ENCODE measurements around the gene HTR1B. TPM values are rescaled to one million over a fixed set of nuclear protein-coding genes. Genes with fewer than 3 reads are reported as not detected.

Gene HTR1B
- total and polyA plus RNA-seq, 10 of the 15 experiments (the other 5 are each of a cell fraction or from before 2014, with no cell fraction given) = 0.98 TPM; not detected in 9

DNA sequence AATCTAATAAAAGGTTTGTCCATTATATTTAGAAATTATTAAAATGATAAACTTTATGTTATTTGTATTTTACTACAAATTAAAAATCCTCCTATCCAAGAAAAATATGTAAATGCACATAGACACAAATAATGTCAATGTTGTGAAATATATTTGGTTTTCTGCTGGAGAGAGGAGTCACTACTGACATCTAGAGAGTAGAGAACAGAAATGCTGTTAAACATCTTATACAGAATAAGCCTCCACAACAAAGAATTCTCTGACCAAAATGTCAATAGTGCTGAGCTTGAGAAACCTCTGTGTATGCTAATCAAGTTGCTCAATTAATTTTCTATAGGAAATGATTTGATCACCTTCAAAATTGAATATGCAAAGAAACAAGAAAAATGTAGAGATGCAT lies 12.4 kb downstream of the HTR1B start:
- FAIRE-seq (no peak), DNase-seq (ENCODE audit: low read depth, low spot score) (no peak), ATAC-seq (no peak)
- no peak overlapping the region for H2AFZ ChIP-seq (ENCODE audit: control insufficient read depth, low read depth, low read length)
- H3K27me3 ChIP-seq (replicated peaks in 1 of 2; ENCODE audit: control insufficient read depth in 2 of 2, insufficient read depth in 2 of 2, low read length in 1 of 2) = no peaks in the 10 kb centered on the region
- H3K79me2 ChIP-seq (ENCODE audit: control insufficient read depth, insufficient read depth, low read length) = no peaks in the 10 kb centered on the region
- RAD21 ChIA-PET (ENCODE audit: unreplicated experiment) = no interaction called here
- intact Hi-C loops (cut with micrococcal nuclease; ENCODE audit: unreplicated experiment) (loop anchor here (10.0 kb wide), 1 partner anchor 576 kb away; no protein-coding TSS in a partner anchor), in situ Hi-C loops (cut with MboI) (no loop called here)
- no peaks in the 10 kb centered on the region for H4K20me1 ChIP-seq (ENCODE audit: control insufficient read depth, insufficient read depth)
- H3K27ac ChIP-seq (ENCODE audit: control insufficient read depth, insufficient read depth) = no peak overlapping the region
- BruUV-seq (replicated peaks) = no TSS peak
- no peak overlapping the region for H3K4me2 ChIP-seq (ENCODE audit: control insufficient read depth, insufficient read depth)
- H3K4me3 ChIP-seq = no peak overlapping the region
- SMC1A ChIA-PET (ENCODE audit: uncharacterized antibody, unreplicated experiment) = no interaction called here
- POLR2A ChIA-PET = no interaction called here
- no peak overlapping the region for H3K9ac ChIP-seq (ENCODE audit: control insufficient read depth, insufficient read depth, low read length)
- no peaks in the 10 kb centered on the region for H3K4me1 ChIP-seq (ENCODE audit: control insufficient read depth, insufficient read depth, low read length)
- no peaks in the 10 kb centered on the region for H3K36me3 ChIP-seq (ENCODE audit: control insufficient read depth in 2 of 2, insufficient read depth in 2 of 2, low read length in 1 of 2)
- CTCF ChIA-PET = no interaction called here
- no peaks in the 10 kb centered on the region for H3K9me3 ChIP-seq (replicated peaks; ENCODE audit: control insufficient read depth, insufficient read depth, low read length)
- TF ChIP-seq, protein P1, sequence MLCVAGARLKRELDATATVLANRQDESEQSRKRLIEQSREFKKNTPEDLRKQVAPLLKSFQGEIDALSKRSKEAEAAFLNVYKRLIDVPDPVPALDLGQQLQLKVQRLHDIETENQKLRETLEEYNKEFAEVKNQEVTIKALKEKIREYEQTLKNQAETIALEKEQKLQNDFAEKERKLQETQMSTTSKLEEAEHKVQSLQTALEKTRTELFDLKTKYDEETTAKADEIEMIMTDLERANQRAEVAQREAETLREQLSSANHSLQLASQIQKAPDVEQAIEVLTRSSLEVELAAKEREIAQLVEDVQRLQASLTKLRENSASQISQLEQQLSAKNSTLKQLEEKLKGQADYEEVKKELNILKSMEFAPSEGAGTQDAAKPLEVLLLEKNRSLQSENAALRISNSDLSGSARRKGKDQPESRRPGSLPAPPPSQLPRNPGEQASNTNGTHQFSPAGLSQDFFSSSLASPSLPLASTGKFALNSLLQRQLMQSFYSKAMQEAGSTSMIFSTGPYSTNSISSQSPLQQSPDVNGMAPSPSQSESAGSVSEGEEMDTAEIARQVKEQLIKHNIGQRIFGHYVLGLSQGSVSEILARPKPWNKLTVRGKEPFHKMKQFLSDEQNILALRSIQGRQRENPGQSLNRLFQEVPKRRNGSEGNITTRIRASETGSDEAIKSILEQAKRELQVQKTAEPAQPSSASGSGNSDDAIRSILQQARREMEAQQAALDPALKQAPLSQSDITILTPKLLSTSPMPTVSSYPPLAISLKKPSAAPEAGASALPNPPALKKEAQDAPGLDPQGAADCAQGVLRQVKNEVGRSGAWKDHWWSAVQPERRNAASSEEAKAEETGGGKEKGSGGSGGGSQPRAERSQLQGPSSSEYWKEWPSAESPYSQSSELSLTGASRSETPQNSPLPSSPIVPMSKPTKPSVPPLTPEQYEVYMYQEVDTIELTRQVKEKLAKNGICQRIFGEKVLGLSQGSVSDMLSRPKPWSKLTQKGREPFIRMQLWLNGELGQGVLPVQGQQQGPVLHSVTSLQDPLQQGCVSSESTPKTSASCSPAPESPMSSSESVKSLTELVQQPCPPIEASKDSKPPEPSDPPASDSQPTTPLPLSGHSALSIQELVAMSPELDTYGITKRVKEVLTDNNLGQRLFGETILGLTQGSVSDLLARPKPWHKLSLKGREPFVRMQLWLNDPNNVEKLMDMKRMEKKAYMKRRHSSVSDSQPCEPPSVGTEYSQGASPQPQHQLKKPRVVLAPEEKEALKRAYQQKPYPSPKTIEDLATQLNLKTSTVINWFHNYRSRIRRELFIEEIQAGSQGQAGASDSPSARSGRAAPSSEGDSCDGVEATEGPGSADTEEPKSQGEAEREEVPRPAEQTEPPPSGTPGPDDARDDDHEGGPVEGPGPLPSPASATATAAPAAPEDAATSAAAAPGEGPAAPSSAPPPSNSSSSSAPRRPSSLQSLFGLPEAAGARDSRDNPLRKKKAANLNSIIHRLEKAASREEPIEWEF (IDR thresholded peaks at IDR 0.05; ENCODE audit: insufficient replicate concordance, low read depth, low read length) = no peak
- TF ChIP-seq BMI1 (IDR thresholded peaks at IDR 0.05; ENCODE audit: borderline replicate concordance) (no peak), EZH2 (IDR thresholded peaks at IDR 0.05; ENCODE audit: borderline replicate concordance, control insufficient read depth, low read depth, low read length) (no peak), NR2F1 (conservative IDR thresholded peaks at IDR 0.05) (no peak), PAX5 (IDR thresholded peaks at IDR 0.05; ENCODE audit: borderline replicate concordance, low read depth, low read length) (no peak), GATAD2B (conservative IDR thresholded peaks at IDR 0.05; ENCODE audit: low read depth) (no peak), SREBF2 (IDR thresholded peaks at IDR 0.05; ENCODE audit: low read length) (no peak)
- TF ChIP-seq, protein P2, sequence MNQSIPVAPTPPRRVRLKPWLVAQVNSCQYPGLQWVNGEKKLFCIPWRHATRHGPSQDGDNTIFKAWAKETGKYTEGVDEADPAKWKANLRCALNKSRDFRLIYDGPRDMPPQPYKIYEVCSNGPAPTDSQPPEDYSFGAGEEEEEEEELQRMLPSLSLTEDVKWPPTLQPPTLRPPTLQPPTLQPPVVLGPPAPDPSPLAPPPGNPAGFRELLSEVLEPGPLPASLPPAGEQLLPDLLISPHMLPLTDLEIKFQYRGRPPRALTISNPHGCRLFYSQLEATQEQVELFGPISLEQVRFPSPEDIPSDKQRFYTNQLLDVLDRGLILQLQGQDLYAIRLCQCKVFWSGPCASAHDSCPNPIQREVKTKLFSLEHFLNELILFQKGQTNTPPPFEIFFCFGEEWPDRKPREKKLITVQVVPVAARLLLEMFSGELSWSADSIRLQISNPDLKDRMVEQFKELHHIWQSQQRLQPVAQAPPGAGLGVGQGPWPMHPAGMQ (IDR thresholded peaks at IDR 0.05; ENCODE audit: borderline replicate concordance) = no peak
- TF ChIP-seq, protein P3, sequence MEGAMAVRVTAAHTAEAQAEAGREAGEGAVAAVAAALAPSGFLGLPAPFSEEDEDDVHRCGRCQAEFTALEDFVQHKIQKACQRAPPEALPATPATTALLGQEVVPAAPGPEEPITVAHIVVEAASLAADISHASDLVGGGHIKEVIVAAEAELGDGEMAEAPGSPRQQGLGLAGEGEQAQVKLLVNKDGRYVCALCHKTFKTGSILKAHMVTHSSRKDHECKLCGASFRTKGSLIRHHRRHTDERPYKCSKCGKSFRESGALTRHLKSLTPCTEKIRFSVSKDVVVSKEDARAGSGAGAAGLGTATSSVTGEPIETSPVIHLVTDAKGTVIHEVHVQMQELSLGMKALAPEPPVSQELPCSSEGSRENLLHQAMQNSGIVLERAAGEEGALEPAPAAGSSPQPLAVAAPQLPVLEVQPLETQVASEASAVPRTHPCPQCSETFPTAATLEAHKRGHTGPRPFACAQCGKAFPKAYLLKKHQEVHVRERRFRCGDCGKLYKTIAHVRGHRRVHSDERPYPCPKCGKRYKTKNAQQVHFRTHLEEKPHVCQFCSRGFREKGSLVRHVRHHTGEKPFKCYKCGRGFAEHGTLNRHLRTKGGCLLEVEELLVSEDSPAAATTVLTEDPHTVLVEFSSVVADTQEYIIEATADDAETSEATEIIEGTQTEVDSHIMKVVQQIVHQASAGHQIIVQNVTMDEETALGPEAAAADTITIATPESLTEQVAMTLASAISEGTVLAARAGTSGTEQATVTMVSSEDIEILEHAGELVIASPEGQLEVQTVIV (IDR thresholded peaks at IDR 0.05; ENCODE audit: borderline replicate concordance, partially characterized antibody) = no peak
- TF ChIP-seq, protein P4, sequence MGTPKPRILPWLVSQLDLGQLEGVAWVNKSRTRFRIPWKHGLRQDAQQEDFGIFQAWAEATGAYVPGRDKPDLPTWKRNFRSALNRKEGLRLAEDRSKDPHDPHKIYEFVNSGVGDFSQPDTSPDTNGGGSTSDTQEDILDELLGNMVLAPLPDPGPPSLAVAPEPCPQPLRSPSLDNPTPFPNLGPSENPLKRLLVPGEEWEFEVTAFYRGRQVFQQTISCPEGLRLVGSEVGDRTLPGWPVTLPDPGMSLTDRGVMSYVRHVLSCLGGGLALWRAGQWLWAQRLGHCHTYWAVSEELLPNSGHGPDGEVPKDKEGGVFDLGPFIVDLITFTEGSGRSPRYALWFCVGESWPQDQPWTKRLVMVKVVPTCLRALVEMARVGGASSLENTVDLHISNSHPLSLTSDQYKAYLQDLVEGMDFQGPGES (IDR thresholded peaks at IDR 0.05) = no peak
